Measurements from ENCODE around the gene LCLAT1. TPM values are rescaled to one million over a fixed set of nuclear protein-coding genes. Genes with fewer than 3 reads are reported as not detected.

Gene LCLAT1
- total RNA-seq, 1 donor from 2014 or later: 8.2 TPM

Other genes with a start within 250 kb of the LCLAT1 start
- 19.8 TPM for gene LBH, start 215.7 kb upstream of the LCLAT1 start, total RNA-seq